GM21786 (cell line): ENCODE data around the gene BCKDHB.

ENCODE experiments used
- ATAC-seq: cut with Tn5 transposase; IDR thresholded peaks from one replicate; pipeline ENCODE4 v1.9.1; 2021; ENCODE audit not compliant: unreplicated experiment

The BCKDHB gene

DNA sequence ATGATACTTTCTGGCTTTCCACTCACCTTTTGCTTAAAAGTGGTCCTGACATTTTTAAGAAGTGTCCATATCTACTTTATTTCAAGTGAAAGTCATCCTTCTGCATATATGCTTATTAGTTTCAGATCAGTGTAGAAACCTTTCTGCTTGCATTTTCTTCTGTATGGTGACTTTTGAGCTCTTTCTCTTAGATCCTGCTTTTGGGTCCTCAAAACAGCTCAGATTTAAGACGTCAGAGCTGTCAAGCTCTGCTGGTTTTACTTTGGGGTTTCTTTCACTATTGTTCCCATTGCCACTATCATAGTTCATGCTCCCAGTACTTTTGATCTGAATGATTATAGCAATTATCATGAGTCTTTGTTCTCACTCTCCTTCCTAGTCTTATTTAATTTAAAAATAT, 41.7 kb downstream of the BCKDHB start:
- ATAC-seq: no peak

DNA sequence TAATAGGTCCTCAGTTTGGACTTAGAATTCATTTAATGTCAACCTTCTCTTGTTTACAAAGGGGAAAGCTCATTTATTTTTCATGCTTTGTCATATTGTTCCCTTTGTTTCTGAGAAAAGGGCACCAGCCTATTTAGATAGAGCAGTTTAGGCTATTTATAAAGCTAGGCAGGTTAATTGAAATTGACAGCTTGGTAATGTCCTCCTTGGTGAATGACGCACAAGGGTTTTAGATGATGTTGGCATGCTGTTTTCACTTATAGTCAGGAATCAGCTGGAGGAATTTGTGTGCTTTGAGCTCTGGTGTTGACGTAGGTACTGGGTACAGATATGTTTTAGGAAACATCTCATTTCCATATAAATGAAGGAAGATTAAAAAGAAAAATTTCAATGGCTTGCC, 45.2 kb downstream of the BCKDHB start:
- ATAC-seq: no peak

DNA sequence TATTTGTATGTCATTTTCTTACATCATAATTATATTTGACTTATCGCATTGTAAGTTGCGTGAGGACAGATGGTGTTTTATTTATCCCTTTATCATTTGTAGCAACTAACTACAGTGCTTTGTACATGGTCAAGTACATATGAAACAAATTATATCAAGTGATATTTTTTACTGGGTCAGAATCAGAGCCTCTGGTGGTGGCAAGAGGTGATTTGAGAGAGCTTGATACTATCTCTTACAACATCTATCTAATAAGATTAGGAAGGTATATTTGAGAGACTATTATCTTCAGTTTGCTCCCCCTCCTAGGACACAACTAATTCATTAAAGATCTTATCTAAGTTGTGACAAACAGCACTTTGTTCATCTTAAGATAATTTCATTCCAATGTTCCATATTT, 47.7 kb downstream of the BCKDHB start:
- no peak for ATAC-seq

DNA sequence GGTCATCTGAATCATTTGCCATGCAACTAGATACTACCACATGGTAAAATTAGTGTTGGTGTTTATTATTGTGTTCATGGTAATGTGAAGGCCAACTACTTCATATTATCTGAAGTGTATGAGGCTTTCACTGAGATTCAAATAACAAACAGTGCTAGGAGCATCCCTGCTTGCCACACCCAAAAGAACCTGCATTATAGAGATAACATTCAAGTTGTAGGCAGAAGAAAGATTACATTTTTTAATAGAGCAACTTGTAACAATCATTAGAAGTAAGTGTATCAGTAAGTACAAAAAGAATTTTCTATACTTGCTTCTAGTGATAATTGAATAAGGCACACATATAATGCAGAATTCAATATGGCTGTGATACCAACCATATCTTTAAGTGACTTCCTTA, 49.8 kb downstream of the BCKDHB start:
- ATAC-seq: no peak

DNA sequence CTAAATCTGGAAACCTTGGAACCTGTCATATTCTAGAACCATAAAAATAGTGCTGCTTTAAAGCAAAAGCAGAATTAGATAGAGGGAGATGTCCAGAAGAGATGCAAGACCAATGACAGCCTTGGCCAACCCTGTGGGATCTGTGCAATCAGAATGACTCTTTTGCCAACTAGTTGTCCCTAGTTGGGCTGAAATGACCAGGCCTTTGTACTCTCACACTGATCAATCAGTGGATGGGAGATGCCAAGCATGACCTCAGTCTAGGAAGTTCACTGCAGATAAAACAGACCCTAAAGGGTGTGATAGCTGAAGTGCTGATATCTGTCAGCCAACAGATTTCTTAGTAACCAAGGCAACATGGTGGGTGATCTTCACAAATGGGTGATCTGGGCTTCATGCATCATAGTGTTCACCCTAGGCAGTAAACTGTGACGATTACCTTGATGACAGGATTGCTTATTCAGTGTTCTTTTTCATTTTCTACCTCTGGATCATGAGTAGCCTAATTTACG, 52.1 kb downstream of the BCKDHB start:
- ATAC-seq: no peak

DNA sequence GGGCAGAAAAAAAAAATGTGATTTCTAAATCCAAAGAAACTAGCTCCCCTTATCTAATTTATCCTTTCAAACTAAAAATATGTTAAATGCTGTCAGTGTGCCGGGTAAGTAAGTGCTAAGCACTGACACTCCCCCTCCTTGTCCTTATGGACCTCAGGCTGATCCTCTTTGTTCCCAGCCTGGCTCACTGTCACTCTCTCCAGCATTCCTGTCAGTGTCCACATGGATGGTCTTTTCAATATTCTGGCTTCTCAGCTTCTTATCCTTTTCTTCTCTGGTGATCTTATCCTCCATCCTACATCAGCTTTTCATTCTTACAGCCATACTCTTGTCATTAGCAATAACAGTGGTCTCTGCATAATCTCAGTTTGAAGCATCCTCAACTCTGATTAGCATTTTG, 55.0 kb downstream of the BCKDHB start:
- ATAC-seq: no peak

DNA sequence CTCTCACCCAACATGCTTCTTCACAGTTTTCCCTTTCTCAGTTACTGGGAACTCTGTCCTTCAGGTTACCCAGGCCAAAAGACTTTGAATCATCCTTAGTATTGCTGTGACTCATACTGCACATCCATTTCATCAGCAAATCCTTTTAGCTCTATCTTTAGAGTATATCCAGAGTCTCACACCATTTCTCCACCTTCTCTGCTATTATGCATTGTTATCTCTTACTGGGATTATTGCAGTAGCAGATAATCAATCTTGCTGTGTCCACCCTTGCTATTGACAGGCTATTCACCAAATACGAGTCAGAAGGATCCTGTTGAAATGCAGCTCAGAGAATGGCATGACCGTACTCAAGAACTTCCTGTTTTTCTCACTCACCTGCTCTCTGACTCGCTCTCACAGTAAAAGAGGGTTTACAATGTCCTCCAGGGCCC, 57.3 kb downstream of the BCKDHB start:
- peak; percentile 73 for ATAC-seq

DNA sequence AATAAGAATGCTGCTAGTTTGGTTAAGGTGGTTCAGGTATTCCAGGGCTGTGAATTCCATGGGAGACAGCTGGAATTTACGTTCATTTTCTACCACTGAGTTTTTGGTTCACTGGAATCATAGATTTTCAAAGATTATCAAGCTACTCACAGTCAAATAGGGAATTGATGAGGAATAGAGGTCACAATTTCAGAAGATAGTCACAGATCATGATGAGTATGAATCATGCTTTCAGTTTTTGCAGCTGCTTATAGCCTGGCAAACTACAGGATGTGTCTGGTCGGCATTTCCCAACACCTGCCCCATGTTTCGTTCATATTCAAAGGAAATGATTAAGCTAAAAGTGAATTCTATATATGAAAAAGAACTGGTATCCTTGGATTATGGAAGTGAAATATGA, 58.7 kb downstream of the BCKDHB start:
- ATAC-seq: peak; percentile 94

DNA sequence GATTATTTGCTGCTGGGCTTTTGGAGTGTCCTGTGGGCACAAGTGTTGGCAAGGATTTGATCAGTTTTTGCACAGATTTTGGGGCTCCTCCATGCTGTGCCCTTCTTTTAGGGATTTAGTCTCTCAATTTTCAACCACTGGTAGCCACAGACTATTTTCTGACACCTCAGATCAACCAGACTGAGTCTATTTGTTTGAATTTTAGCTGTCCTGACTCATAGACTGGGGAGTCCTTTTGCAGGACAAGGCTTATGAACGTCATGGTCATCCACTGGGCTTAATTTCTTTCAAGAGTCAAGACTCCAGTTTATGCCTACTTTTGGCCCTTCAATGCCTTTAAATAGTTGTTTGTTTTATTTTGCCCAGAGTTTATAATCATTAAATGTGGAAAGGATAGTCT, 59.3 kb downstream of the BCKDHB start:
- ATAC-seq: no peak

DNA sequence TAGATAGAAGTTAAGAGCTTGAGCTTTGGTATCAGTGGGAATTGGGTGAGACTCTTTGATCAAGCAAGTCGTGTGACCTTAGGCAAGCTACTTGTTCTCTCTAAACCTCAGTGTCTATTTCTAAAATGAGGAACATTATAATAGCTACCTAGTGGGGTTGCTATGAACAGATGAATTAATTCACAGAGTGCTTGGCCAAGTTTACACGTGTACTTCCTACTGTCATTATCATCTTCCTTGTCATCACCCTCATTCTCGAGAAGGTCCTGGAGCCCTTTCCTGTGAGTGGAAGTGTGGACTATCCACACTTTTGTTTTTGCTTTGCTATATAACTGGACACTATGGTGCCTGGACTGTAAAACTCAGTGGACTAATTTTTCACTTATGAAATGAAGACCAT, 64.0 kb downstream of the BCKDHB start:
- no peak for ATAC-seq

DNA sequence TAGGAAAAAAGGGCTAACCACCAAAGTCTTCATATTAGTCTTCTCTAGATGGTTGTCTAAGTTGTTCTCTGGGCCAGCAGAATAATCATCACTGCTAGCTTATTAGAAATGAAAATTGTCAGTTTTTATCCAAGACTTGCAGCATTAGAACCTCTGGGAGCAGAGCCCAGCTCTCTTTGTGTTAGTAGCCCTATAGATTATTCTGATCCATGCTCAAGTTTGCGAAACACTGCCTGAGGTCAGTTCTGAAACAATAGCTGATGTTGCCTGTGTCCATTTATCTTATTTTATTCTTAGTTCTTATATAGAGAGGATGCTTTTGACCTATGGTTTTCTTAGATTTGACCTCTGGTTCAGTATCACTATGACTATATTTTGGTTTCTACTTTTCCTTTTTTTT, 66.9 kb downstream of the BCKDHB start:
- no peak for ATAC-seq

DNA sequence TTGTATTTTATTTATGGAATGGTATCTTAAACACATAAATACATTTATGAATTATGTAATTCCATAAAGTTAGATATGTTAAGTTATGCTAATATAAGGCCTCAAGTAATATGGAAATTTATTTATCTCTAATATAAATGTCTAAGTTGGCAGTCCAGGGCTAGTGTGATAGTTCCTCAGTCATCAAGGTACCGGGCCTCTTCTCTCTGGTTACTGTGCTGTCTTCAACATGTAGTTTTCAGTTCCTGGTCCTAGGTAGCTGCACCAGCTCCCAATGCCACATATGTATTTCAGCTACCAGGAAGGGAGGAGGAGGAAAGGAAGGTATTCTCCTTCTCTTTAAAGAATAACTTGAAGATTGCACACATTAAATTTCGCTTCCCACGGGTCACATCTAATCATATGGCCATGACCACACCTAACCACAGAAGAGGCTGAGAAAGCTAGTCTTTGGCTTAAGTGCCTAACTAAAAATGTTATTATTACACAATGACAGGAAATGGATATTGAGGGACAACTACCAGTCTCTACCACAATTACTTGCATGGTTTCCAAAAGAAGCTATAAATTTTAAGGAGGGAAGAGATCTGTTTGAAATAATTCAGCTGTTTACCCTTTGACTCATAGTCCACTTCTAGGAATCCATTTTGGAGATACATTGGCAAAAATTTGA, 68.6 kb downstream of the BCKDHB start:
- peak; percentile 50 for ATAC-seq

DNA sequence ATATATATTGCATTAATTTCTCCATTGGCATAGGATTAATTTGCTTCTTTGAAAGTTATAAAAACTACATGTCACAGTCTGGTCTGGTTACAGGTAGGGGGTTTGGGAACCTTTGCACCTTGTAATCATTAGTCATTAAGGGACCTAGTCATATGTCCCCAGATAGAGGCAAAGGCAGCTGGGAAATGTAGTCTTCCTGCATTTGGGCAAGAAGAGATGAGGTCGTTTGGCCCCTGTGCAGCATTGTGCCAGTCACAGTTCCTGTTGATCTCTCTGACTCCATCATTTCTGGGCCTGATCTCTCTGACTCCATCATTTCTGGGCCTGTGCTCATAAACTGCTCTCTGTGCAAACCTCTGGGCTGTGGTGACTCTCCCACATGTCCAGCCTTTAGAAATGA, 73.2 kb downstream of the BCKDHB start:
- ATAC-seq: no peak

DNA sequence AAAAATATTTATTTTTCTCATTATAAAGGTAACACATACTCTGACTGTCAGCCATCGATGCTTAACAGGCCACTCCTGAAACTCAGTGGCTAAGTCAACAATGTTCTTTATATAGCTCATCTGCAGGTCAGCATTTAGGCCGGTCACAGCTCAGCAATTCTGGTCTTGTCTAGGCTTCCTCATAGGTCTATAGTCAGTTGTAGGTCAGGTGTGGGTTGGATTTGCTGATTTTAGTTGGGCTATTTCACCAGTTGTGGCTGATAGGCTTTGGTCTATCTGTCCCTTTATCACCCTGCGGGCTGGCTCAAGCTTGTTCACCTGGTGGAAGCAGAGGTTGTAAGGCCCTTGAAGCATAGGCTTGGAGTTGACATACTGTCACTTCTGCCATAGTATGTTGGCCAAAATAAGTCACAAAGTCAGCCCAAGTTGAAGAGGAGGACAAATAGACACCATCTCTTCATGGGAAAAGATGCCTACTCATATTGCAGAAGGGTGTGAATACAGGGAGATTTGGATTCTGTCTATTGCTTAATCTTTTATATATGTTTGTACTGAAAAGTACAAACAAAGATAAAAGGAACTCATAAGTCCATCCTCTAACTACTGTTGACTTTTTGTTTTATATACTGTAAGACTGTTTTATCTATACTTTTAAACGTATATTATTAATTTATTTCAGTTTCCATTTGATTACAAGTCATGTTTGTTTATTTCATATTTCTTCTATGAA, 75.0 kb downstream of the BCKDHB start:
- no peak for ATAC-seq

DNA sequence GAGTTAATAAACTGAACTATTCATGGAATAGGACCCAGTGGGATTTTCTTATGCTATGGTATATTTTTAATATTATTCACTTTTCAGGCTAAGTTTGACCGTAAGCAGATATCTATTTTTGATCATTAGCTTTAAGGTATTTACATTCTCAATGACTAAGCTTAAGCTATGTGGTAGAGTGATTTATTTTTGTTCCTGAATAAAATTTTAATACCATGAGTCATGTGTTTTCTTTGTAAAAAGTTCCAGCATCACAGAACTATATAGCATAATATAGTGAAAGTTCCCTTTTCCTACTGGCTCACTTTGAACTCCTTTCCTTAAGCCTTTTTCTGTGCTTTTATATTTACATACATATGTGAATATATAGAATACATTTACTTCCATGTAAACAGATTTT, 75.8 kb downstream of the BCKDHB start:
- no peak for ATAC-seq

DNA sequence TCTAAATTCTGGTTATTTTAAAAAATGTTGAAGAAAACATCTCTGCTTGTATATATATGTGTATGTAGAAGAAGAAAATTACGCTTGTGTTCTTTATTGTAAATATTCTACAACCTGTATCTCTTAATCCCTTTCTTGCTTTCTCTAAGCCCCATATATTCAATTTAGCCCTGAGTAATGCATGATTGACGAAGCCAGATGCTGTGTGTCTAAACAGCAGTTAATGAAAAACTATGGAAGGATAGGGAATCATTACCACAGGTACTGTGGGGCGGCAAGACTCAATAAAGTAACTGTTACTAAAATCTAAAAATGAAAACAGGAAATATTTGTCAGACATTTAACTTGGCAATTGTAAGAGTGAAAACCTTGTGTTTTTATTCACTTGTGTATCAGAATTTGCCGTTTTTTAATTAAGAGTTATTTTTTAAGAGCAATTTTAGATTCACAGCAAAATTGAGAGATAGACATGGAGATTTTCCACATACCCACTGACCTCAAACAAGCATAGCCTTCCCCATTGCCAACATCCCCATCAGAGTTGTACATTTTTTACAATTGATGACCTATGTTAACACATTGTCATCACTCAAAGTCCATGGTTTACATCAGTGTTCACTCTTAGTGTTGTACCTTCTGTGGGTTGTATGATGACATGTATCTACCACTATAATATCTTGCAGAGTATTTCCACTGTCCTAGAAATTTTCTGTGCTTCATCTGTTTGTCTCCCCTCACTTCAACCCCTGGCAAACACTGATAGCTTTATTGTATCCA, 76.7 kb downstream of the BCKDHB start:
- no peak for ATAC-seq

DNA sequence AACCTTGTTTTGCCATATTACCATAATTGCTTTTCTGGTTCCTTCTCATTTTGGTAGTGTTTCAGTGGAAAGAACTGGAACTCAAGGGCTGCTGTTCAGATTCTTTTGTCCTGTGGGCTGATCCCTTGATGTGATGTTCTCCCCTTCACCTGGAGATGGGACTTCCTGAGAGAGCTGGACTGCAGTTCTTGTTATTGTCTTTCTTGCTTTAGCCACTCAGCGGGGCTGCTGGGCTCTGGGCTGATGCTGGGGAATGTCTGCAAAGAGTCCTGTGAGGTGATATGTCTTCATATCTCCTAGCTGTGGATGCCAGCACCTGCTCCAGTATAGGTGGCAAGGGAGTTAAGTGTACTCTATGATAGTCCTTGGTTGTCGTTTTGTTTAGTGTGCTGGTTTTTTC, 79.0 kb downstream of the BCKDHB start:
- ATAC-seq: no peak

DNA sequence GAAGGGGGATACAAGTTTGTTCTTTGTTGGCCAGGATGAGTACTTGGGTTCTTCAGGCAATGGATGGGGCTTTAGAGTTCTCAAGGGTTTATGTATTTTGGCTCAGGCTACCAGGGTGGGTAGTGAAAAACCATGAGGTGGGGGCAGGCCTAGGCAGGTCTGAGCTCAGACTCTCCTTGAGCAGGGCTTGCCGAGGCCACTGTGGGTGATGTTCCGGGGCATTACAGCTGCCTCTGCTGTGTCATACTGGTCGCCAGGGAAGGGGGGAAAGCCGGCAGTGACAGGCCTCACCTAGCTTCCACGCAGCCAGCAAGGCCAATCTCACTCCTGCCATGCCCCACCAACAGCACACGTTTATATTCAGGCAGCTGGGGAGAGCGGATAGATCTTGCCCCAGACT, 79.6 kb downstream of the BCKDHB start:
- ATAC-seq: no peak

DNA sequence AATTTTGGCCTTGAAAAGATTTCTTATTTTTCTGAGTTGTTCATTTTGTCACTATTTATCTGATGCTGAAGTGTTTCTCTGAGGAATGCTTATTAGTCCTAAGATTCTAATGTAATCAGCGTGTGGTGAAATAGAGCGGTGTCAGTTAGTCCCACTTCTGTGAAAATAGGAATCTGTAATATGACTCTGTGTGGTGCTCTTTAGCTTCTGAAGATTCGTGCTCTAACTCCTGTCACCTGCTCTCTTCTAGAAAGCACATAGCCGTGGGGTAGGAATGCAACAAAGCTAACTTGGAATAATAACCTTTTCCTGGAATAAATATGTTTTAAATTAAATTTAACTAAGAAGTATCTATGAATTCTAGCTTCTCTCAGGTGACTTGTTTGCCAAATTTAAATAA, 90.4 kb downstream of the BCKDHB start:
- ATAC-seq: no peak

DNA sequence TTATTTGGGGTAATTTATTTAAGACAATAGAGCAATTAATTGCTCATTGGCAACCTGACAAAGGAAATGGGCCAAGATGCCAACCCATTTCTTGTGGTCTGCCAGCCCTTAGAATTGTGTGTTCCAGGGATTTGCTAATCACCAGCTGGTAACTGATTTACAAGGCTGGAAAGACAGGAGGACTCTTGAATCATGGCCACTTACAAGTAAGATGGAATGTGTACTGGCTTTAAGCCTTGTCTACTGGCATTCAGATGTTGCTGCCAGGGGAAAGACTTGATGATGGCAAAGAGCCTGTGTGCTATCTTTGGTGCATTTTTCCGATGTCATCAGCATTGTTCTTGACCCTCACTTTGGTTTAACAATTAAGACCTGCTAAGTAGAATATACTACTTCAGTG, 91.0 kb downstream of the BCKDHB start:
- ATAC-seq: no peak

DNA sequence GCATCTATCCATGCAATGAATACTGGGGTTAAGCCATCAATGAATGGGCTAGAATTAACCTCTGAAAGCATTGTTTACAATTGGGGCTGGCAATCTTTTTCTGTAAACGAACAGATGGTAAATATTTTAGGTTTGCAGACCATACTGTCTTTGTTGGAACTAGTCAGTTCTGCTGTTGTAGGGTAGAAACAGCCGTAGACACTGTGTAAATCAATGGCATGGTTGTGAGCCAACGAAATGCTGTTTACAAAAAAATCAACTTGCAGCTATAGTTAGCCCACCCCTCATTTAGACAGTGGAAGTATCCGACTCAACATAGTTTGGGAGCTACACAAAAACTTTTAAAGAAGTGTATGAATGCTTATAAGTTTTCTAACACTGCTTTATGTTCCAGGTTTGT, 91.5 kb downstream of the BCKDHB start:
- ATAC-seq: no peak

DNA sequence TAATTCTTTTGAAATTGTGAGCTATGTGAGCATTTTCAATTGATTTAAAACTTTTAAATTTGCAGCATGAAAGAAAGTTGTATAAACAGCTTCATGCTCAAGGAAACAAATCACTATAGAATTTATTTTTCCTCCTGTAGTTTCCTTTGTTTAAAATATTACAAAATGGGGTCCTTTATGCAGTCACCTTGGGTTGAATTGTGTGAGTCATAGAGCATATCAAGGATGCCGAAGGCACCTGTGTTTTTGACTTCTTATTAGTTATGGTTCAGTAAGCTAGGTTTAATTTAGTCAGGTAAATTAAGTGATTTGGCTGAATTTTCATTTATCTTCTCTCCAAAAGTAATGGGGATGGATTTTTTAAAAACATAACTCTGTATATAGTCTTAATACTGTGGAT, 96.8 kb downstream of the BCKDHB start:
- no peak for ATAC-seq
